Neural progenitor cell (in vitro differentiated cells): ENCODE measurements around the gene CYP4X1.

Experiments
- EZH2 ChIP-seq: fragments of 200-600 bp; sonication (generic); IDR thresholded peaks from 2 replicates; pipeline ENCODE4 v1.6.1; 2017; ENCODE audit warnings: antibody characterized with exemption, mild to moderate bottlenecking, moderate library complexity
- TF ChIP-seq, protein P1 (sequence below): fragments of 200-600 bp; sonication (generic); IDR thresholded peaks from 2 replicates; pipeline ENCODE4 v1.5.1; 2017; ENCODE audit warnings: antibody characterized with exemption, mild to moderate bottlenecking

DNA sequence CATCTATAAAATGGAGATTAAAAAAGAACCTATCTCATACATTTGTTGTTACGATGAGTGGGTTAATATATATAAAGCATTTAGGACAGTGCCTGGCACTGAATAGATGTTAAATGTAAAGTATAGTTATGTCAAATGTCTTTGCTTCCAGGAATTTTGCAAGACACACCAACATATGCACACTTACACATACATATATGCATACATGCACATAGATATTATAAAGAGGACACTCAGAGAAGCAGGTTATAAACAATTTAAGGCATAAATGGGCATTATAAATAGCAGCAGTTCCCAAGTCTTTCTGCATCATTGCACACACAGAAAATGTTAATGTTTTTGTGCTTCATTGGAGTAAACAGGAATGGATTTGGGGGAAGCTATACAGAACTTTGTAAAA lies 13.3 kb downstream of the CYP4X1 start:
- TF ChIP-seq EZH2, result no peak
- TF ChIP-seq, protein P1, sequence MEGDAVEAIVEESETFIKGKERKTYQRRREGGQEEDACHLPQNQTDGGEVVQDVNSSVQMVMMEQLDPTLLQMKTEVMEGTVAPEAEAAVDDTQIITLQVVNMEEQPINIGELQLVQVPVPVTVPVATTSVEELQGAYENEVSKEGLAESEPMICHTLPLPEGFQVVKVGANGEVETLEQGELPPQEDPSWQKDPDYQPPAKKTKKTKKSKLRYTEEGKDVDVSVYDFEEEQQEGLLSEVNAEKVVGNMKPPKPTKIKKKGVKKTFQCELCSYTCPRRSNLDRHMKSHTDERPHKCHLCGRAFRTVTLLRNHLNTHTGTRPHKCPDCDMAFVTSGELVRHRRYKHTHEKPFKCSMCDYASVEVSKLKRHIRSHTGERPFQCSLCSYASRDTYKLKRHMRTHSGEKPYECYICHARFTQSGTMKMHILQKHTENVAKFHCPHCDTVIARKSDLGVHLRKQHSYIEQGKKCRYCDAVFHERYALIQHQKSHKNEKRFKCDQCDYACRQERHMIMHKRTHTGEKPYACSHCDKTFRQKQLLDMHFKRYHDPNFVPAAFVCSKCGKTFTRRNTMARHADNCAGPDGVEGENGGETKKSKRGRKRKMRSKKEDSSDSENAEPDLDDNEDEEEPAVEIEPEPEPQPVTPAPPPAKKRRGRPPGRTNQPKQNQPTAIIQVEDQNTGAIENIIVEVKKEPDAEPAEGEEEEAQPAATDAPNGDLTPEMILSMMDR, result no peak
